ENCODE data around the gene PPP2R2C.

The PPP2R2C gene

DNA sequence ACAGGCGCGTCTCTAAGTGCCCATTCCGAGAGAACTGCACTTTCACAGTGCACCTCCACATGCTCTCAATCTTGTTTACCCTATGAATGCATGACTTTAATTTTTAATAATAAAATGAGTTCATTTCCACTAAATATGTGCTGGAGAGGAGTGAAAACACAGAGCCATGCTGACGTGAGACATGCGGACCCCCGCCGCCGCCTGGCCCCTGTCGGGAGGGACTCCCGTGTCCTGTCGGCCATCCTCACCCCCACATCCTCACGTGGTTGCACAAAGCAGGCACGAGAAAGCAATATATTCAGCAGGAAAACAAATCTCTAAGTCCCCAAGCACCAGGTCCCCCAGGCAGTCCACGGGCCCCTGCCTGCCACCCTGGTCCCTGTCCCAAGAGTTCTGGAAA, 23.1 kb downstream of the PPP2R2C start:
- TF ChIP-seq, protein P1, sequence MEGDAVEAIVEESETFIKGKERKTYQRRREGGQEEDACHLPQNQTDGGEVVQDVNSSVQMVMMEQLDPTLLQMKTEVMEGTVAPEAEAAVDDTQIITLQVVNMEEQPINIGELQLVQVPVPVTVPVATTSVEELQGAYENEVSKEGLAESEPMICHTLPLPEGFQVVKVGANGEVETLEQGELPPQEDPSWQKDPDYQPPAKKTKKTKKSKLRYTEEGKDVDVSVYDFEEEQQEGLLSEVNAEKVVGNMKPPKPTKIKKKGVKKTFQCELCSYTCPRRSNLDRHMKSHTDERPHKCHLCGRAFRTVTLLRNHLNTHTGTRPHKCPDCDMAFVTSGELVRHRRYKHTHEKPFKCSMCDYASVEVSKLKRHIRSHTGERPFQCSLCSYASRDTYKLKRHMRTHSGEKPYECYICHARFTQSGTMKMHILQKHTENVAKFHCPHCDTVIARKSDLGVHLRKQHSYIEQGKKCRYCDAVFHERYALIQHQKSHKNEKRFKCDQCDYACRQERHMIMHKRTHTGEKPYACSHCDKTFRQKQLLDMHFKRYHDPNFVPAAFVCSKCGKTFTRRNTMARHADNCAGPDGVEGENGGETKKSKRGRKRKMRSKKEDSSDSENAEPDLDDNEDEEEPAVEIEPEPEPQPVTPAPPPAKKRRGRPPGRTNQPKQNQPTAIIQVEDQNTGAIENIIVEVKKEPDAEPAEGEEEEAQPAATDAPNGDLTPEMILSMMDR (IDR thresholded peaks at IDR 0.05; ENCODE audit: borderline replicate concordance, insufficient read depth, low read depth, low read length), result no peak
- H3K4me3 ChIP-seq (ENCODE audit: low read depth, low read length), result no peak overlapping the region

GRCh38 chr4:6448476-6449170, 23.8 kb downstream of the PPP2R2C start:
- H3K4me3 ChIP-seq (ENCODE audit: low read depth, low read length), result no peak overlapping the region
- TF ChIP-seq, protein P1 (IDR thresholded peaks at IDR 0.05; ENCODE audit: borderline replicate concordance, insufficient read depth, low read depth, low read length), result no peak

DNA sequence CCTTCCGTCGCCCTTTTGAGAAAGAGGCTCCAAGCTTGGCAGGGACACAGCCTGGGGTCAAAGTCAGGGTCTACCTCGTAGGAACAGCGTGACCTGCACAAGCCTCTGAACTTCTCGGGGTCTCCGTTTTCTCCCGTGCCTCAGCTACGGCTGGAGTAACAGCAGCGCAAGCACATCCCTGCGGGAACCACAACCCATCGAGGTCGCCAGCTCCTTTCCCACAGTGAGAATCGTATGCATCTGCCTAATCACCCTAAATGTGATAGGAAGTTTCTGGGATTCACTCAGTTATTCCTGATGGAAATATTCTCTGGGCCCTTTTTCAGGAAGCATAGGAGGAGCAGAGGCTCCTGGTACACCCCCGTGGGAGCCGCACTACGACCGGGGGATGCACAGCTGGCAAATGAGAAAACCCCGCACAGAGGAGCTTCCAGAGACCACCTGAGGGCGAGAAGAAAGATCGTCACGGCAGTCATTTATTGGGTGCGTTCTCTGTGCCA, 24.7 kb downstream of the PPP2R2C start:
- TF ChIP-seq, protein P1 (IDR thresholded peaks at IDR 0.05; ENCODE audit: borderline replicate concordance, insufficient read depth, low read depth, low read length), result no peak
- H3K4me3 ChIP-seq (ENCODE audit: low read depth, low read length), result no peak overlapping the region

GRCh38 chr4:6446538-6447451, 25.6 kb downstream of the PPP2R2C start:
- H3K4me3 ChIP-seq (ENCODE audit: low read depth, low read length), result no peak overlapping the region
- TF ChIP-seq, protein P1 (IDR thresholded peaks at IDR 0.05; ENCODE audit: borderline replicate concordance, insufficient read depth, low read depth, low read length), result no peak

DNA sequence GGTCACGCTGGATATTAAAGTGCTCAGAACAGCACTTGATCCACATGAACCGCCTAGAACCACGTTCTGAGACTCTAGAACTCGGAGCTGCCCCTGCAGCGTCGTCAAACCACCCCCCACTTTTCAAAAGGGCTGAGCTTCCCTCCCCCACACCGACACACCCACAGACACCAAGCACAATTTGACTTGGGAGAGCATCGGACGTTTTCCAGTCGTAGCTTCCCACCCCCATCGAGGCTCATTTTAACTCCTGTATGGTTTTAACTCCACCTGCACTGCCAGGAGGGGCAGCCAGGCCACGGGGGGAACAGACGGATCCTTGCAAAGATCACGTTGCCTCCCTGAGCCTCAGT, 26.3 kb downstream of the PPP2R2C start:
- TF ChIP-seq, protein P1 (IDR thresholded peaks at IDR 0.05; ENCODE audit: borderline replicate concordance, insufficient read depth, low read depth, low read length), result no peak
- no peak overlapping the region for H3K4me3 ChIP-seq (ENCODE audit: low read depth, low read length)

- no peak overlapping the region for H3K4me3 ChIP-seq (ENCODE audit: low read depth, low read length)
- TF ChIP-seq, protein P1 (IDR thresholded peaks at IDR 0.05; ENCODE audit: borderline replicate concordance, insufficient read depth, low read depth, low read length), result no peak
Observed at GRCh38 chr4:6445403-6446129, 26.8 kb downstream of the PPP2R2C start.
